ENCODE measurements around the gene OLIG2. TPM values are rescaled to one million over a fixed set of nuclear protein-coding genes. Genes with fewer than 3 reads are reported as not detected.

Gene OLIG2
- total RNA-seq, 1 donor from 2014 or later: not detected

Other genes with a start within 250 kb of the OLIG2 start
- 0.32 TPM for gene OLIG1, start 44.2 kb downstream of the OLIG2 start, total RNA-seq
- 14.4 TPM for gene IFNAR2, start 204.0 kb downstream of the OLIG2 start, total RNA-seq
- 7.2 TPM for gene IL10RB, start 240.4 kb downstream of the OLIG2 start, total RNA-seq